Astrocyte (in vitro differentiated cells and primary cell): Measurements from ENCODE around the gene CNTNAP5. TPM values are rescaled to one million over a fixed set of nuclear protein-coding genes. Genes with fewer than 3 reads are reported as not detected.

Experiments
- DNase-seq: peaks from one replicate; pipeline ENCODE4 v3.0.0-alpha.2; 2010; ENCODE audit warnings: low read depth
- FAIRE-seq: peaks from 2 replicates; lab custom pipeline; 2011; peaks lifted over from hg19 to GRCh38; lab: Jason Lieb, UNC
- H2AFZ ChIP-seq: 2 replicates; pipeline ENCODE4 v1.6.0; 2012; ENCODE audit warnings: low read depth, low read length, inconsistent platforms
- H3K27ac ChIP-seq: 2 replicates; pipeline ENCODE4 v1.5.1; 2011; ENCODE audit warnings: low read depth, low read length, inconsistent platforms
- H3K27me3 ChIP-seq: 2 replicates; pipeline ENCODE4 v1.6.0; 2011; ENCODE audit warnings: low read length, inconsistent platforms; ENCODE audit not compliant: insufficient read depth
- H3K36me3 ChIP-seq: 2 replicates; pipeline ENCODE4 v1.5.1; 2011; ENCODE audit warnings: low read length, inconsistent platforms; ENCODE audit not compliant: insufficient read depth
- H3K4me1 ChIP-seq: 2 replicates; pipeline ENCODE4 v1.5.1; 2011; ENCODE audit warnings: low read length, inconsistent platforms; ENCODE audit not compliant: insufficient read depth
- H3K4me2 ChIP-seq: 2 replicates; pipeline ENCODE4 v1.6.0; 2012; ENCODE audit warnings: low read length, inconsistent platforms
- H3K4me3 ChIP-seq: 2 replicates; pipeline ENCODE4 v1.5.1; 2011; ENCODE audit warnings: low read depth, mild to moderate bottlenecking, low read length, inconsistent platforms; ENCODE audit not compliant: insufficient read depth
- H3K79me2 ChIP-seq: 2 replicates; pipeline ENCODE4 v1.6.0; 2012; ENCODE audit warnings: mild to moderate bottlenecking, low read length, inconsistent platforms; ENCODE audit not compliant: insufficient read depth
- H3K9ac ChIP-seq: 2 replicates; pipeline ENCODE4 v1.6.0; 2012; ENCODE audit warnings: mild to moderate bottlenecking, low read length, inconsistent platforms
- H3K9me3 ChIP-seq: 2 replicates; pipeline ENCODE4 v1.5.1; 2012; ENCODE audit warnings: low read depth, mild to moderate bottlenecking, low read length, inconsistent platforms; ENCODE audit not compliant: insufficient read depth
- H4K20me1 ChIP-seq: 2 replicates; pipeline ENCODE4 v1.6.0; 2012; ENCODE audit warnings: low read length, inconsistent platforms; ENCODE audit not compliant: insufficient read depth
- H3K27ac Mint-ChIP-seq: one replicate; pipeline ENCODE4 v1.8.0; 2021; ENCODE audit warnings: mild to moderate bottlenecking, mixed read lengths; ENCODE audit not compliant: unreplicated experiment
- H3K27me3 Mint-ChIP-seq: one replicate; pipeline ENCODE4 v1.8.0; 2021; ENCODE audit warnings: low read depth, mixed read lengths; ENCODE audit not compliant: unreplicated experiment
- H3K36me3 Mint-ChIP-seq: one replicate; pipeline ENCODE4 v1.8.0; 2021; ENCODE audit warnings: low read depth, mixed read lengths; ENCODE audit not compliant: unreplicated experiment
- H3K4me1 Mint-ChIP-seq: one replicate; pipeline ENCODE4 v1.8.0; 2021; ENCODE audit warnings: low read depth, mixed read lengths; ENCODE audit not compliant: unreplicated experiment
- H3K4me3 Mint-ChIP-seq: one replicate; pipeline ENCODE4 v1.8.0; 2021; ENCODE audit warnings: mild to moderate bottlenecking, moderate library complexity, mixed read lengths; ENCODE audit not compliant: unreplicated experiment
- H3K9me3 Mint-ChIP-seq: one replicate; pipeline ENCODE4 v1.8.0; 2021; ENCODE audit warnings: mild to moderate bottlenecking, mixed read lengths; ENCODE audit not compliant: unreplicated experiment
- EZH2 ChIP-seq: IDR thresholded peaks from 2 replicates; pipeline ENCODE4 v1.6.1; 2012; ENCODE audit warnings: mild to moderate bottlenecking, low read length, inconsistent platforms; ENCODE audit not compliant: insufficient read depth
- total RNA-seq: library from RNA; stranded (reverse); gene quantifications from 2 replicates; pipeline ENCODE4 v1.2.1, GENCODE V29; 2021
- TF ChIP-seq, protein P1 (sequence below): IDR thresholded peaks from 2 replicates; pipeline ENCODE4 v1.5.1; 2011; ENCODE audit warnings: low read depth, mild to moderate bottlenecking, inconsistent platforms, low read length, moderate library complexity; ENCODE audit not compliant: insufficient read depth

The CNTNAP5 gene
- total RNA-seq, 1 donor from 2014 or later = 0.30 TPM

DNA sequence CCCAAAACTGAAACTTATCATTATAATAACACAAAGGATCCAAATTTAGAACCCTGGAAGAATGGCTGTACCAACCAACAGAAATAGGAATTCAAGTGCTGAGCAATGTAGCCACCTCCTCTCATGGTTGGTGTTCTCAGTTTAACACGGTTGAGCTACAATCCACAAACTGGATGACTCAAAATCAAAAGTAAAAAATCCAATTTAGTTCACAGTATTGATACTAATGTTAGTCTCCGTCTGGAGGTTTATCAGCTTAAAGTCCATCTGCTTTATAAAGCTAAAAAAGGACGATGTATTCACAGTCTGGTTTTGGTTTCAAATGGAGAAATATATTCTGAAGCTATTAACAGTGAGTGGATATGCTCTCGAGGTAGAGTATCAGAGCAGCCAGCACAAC is 40.5 kb downstream of the CNTNAP5 start:
- no peak overlapping the region for H3K4me3 ChIP-seq
- DNase-seq (no peak), FAIRE-seq (no peak)
- H3K9me3 Mint-ChIP-seq = no peaks in the 10 kb centered on the region
- no peak overlapping the region for H2AFZ ChIP-seq
- no peaks in the 10 kb centered on the region for H3K36me3 ChIP-seq
- no peak overlapping the region for H3K4me2 ChIP-seq
- H3K4me1 ChIP-seq = no peaks in the 10 kb centered on the region
- no peak overlapping the region for H3K27ac ChIP-seq
- H3K36me3 Mint-ChIP-seq = no peaks in the 10 kb centered on the region
- no peak overlapping the region for H3K9ac ChIP-seq
- peaks cover 3% of the 10 kb centered on the region for H3K9me3 ChIP-seq
- peaks cover 3% of the 10 kb centered on the region for H3K27me3 Mint-ChIP-seq
- no peaks in the 10 kb centered on the region for H3K27me3 ChIP-seq
- TF ChIP-seq, protein P1, sequence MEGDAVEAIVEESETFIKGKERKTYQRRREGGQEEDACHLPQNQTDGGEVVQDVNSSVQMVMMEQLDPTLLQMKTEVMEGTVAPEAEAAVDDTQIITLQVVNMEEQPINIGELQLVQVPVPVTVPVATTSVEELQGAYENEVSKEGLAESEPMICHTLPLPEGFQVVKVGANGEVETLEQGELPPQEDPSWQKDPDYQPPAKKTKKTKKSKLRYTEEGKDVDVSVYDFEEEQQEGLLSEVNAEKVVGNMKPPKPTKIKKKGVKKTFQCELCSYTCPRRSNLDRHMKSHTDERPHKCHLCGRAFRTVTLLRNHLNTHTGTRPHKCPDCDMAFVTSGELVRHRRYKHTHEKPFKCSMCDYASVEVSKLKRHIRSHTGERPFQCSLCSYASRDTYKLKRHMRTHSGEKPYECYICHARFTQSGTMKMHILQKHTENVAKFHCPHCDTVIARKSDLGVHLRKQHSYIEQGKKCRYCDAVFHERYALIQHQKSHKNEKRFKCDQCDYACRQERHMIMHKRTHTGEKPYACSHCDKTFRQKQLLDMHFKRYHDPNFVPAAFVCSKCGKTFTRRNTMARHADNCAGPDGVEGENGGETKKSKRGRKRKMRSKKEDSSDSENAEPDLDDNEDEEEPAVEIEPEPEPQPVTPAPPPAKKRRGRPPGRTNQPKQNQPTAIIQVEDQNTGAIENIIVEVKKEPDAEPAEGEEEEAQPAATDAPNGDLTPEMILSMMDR = no peak
- no peaks in the 10 kb centered on the region for H3K79me2 ChIP-seq
- H4K20me1 ChIP-seq = no peaks in the 10 kb centered on the region
- no peaks in the 10 kb centered on the region for H3K4me1 Mint-ChIP-seq
- no peak overlapping the region for H3K27ac Mint-ChIP-seq
- H3K4me3 Mint-ChIP-seq = no peak overlapping the region

DNA sequence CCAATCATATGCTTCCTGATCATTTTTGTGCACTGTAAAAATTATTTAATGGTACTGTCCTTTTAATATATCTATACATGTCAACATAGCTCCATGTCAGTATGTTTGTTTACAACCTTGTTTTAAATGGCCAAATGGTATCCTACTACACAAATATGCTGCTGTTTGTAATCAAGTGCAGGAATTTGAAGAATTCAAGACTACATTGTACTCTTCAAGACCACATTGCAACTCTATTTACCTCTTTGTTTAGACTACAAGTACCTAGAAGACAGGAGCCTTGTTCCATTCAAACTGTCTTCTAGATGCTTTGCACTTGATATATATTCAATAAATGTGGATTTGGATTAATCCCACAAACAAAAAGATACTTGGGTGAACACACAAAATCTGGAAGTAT is 41.7 kb downstream of the CNTNAP5 start:
- Histone ChIP-seq H4K20me1 (no peaks in the 10 kb centered on the region), H3K27me3 (no peaks in the 10 kb centered on the region), H3K4me1 (no peaks in the 10 kb centered on the region), H3K4me2 (no peak overlapping the region), H2AFZ (no peak overlapping the region), H3K4me3 (no peak overlapping the region), H3K79me2 (no peaks in the 10 kb centered on the region), H3K9ac (no peak overlapping the region), H3K36me3 (no peaks in the 10 kb centered on the region), H3K9me3 (no peaks in the 10 kb centered on the region), H3K27ac (no peak overlapping the region)
- Mint-ChIP-seq H3K4me1 (no peaks in the 10 kb centered on the region), H3K27me3 (peaks cover 3% of the 10 kb centered on the region), H3K36me3 (no peaks in the 10 kb centered on the region), H3K27ac (no peak overlapping the region), H3K9me3 (no peaks in the 10 kb centered on the region), H3K4me3 (no peak overlapping the region)
- no peak for TF ChIP-seq EZH2
- no peak for FAIRE-seq
- no peak for DNase-seq

DNA sequence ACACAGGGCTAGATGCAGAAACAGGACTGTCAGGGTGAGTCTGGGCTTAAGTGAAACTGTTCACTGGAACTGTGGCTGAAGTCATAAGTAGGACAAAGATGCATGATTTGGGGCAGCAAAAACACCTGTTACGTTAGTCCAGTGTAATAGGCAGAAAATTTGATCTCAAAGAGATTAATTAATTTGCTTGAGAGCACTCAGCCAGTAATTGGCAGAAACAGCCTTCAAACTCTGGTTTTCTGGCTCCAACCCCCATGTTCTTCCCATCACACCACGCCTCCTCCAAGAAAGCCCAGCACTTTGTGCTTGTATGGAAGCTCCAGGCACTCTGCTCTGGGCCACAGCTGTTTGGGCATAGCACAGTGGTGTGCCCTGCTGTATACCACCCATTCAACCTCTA is 54.0 kb downstream of the CNTNAP5 start:
- Histone ChIP-seq H3K27ac (no peak overlapping the region), H3K4me1 (no peaks in the 10 kb centered on the region), H3K36me3 (no peaks in the 10 kb centered on the region), H3K79me2 (no peaks in the 10 kb centered on the region), H2AFZ (no peak overlapping the region), H3K9ac (no peak overlapping the region), H3K4me2 (no peak overlapping the region), H4K20me1 (no peaks in the 10 kb centered on the region), H3K4me3 (no peak overlapping the region), H3K27me3 (no peaks in the 10 kb centered on the region), H3K9me3 (no peaks in the 10 kb centered on the region)
- Mint-ChIP-seq H3K36me3 (no peaks in the 10 kb centered on the region), H3K4me3 (no peak overlapping the region), H3K4me1 (peaks cover 10% of the 10 kb centered on the region), H3K9me3 (peaks cover 3% of the 10 kb centered on the region), H3K27ac (no peak overlapping the region), H3K27me3 (peaks cover 5% of the 10 kb centered on the region)
- TF ChIP-seq, protein P1 = no peak
- no peak for TF ChIP-seq EZH2
- DNase-seq (no peak), FAIRE-seq (no peak)
